ENCODE data around the gene C19orf38. TPM values are rescaled to one million over a fixed set of nuclear protein-coding genes. Genes with fewer than 3 reads are reported as not detected.

The C19orf38 gene
- total RNA-seq, 2 donors from 2014 or later = 0.24 TPM; not detected in 1

DNA sequence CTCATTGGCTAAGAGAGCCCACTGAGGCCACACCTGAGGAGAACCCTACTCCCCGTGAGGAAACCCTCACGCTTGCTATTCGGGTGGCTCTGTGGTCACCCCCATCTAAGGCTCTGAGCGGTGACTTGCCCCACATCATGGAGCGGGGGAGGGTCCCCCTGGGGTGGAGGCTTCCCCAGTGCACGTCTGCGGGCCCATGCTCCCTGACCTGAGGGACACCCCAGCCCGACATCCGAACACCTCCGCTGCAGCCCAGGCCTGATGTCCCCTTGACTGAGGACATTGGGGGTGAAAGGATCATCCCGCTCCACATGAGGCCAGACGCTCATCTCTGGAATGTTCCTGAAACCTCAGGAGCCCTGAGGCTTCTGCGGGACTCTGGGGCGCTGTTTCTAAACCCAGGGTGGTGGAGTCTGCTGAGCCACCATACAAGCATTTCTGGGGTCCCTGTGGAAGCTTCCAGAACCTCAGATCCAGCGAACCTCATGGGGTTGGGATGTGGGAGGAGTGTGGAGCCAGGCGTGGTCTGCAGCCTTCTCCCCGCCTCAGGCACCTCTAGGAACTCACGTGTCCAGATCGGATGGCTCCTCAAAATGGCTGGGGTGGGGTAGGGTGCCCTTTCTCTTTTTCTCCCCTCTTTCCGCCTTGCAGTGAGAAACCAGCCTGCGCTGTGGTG, 32.1 kb upstream of the C19orf38 start:
- no peak for TF ChIP-seq CTCF (conservative IDR thresholded peaks at IDR 0.05)
- no peak overlapping the region for H3K27ac ChIP-seq (ENCODE audit: low read depth, low read length)
- Mint-ChIP-seq H3K36me3 (ENCODE audit: low read depth) (peaks cover 35% of the 10 kb centered on the region), H3K9me3 (no peaks in the 10 kb centered on the region), H3K27me3 (ENCODE audit: insufficient read depth) (no peaks in the 10 kb centered on the region), H3K4me3 (no peak overlapping the region), H3K4me1 (no peaks in the 10 kb centered on the region), H3K27ac (peak overlapping the region; percentile 87)
- peaks cover 41% of the 10 kb centered on the region for H3K36me3 ChIP-seq (ENCODE audit: control insufficient read depth, insufficient read depth, low read length)
- H3K9ac ChIP-seq (ENCODE audit: extremely low read depth, low read length, poor library complexity, severe bottlenecking) = no peak overlapping the region
- no peaks in the 10 kb centered on the region for H3K9me3 ChIP-seq (ENCODE audit: control insufficient read depth, low read length)
- 95 to 98% methylated on average over 15 to 21 of the region's 21 CpGs for WGBS, 2 experiments (ENCODE audit: insufficient coverage in 1 of 2, insufficient read length in 1 of 2)
- DNase-seq = peak; percentile 43
- no peaks in the 10 kb centered on the region for H3K4me1 ChIP-seq (ENCODE audit: control insufficient read depth, insufficient read depth, low read length)
- no peak overlapping the region for H3K4me3 ChIP-seq (ENCODE audit: low read length)
- H3K27me3 ChIP-seq (ENCODE audit: control insufficient read depth, insufficient read depth, low read length, poor library complexity, severe bottlenecking) = no peaks in the 10 kb centered on the region

GRCh38 chr19:10816691-10817090, 31.5 kb upstream of the C19orf38 start:
- Mint-ChIP-seq H3K36me3 (ENCODE audit: low read depth) (peaks cover 39% of the 10 kb centered on the region), H3K27me3 (ENCODE audit: insufficient read depth) (no peaks in the 10 kb centered on the region), H3K9me3 (no peaks in the 10 kb centered on the region), H3K4me1 (no peaks in the 10 kb centered on the region), H3K27ac (peak overlapping the region; percentile 87), H3K4me3 (no peak overlapping the region)
- Histone ChIP-seq H3K27ac (ENCODE audit: low read depth, low read length) (no peak overlapping the region), H3K9me3 (ENCODE audit: control insufficient read depth, low read length) (no peaks in the 10 kb centered on the region), H3K4me1 (ENCODE audit: control insufficient read depth, insufficient read depth, low read length) (no peaks in the 10 kb centered on the region), H3K27me3 (ENCODE audit: control insufficient read depth, insufficient read depth, low read length, poor library complexity, severe bottlenecking) (no peaks in the 10 kb centered on the region), H3K4me3 (ENCODE audit: low read length) (no peak overlapping the region), H3K9ac (ENCODE audit: extremely low read depth, low read length, poor library complexity, severe bottlenecking) (no peak overlapping the region), H3K36me3 (ENCODE audit: control insufficient read depth, insufficient read depth, low read length) (peaks cover 39% of the 10 kb centered on the region)
- 87 to 92% methylated on average over 5 to 11 of the region's 11 CpGs for WGBS, 2 experiments (ENCODE audit: insufficient coverage in 1 of 2, insufficient read length in 1 of 2)
- TF ChIP-seq CTCF (conservative IDR thresholded peaks at IDR 0.05) = no peak
- peak; percentile 24 for DNase-seq

GRCh38 chr19:10817291-10818038, 30.8 kb upstream of the C19orf38 start:
- Histone ChIP-seq H3K27me3 (ENCODE audit: control insufficient read depth, insufficient read depth, low read length, poor library complexity, severe bottlenecking) (no peaks in the 10 kb centered on the region), H3K4me1 (ENCODE audit: control insufficient read depth, insufficient read depth, low read length) (no peaks in the 10 kb centered on the region), H3K36me3 (ENCODE audit: control insufficient read depth, insufficient read depth, low read length) (peaks cover 33% of the 10 kb centered on the region), H3K9ac (ENCODE audit: extremely low read depth, low read length, poor library complexity, severe bottlenecking) (no peak overlapping the region), H3K4me3 (ENCODE audit: low read length) (no peak overlapping the region), H3K27ac (ENCODE audit: low read depth, low read length) (no peak overlapping the region), H3K9me3 (ENCODE audit: control insufficient read depth, low read length) (no peaks in the 10 kb centered on the region)
- no peak for TF ChIP-seq CTCF (conservative IDR thresholded peaks at IDR 0.05)
- Mint-ChIP-seq H3K27me3 (ENCODE audit: insufficient read depth) (no peaks in the 10 kb centered on the region), H3K9me3 (no peaks in the 10 kb centered on the region), H3K4me1 (no peaks in the 10 kb centered on the region), H3K36me3 (ENCODE audit: low read depth) (peaks cover 41% of the 10 kb centered on the region), H3K27ac (peak overlapping the region; percentile 61), H3K4me3 (no peak overlapping the region)
- DNase-seq = peak; percentile 46
- 93 to 95% methylated on average over 24 to 42 of the region's 42 CpGs for WGBS, 2 experiments (ENCODE audit: insufficient coverage in 1 of 2, insufficient read length in 1 of 2)

All from endodermal cell (in vitro differentiated cells).